Transverse colon (tissue), 4 donors: ENCODE results near the gene CALN1. TPM values are rescaled to one million over a fixed set of nuclear protein-coding genes. Genes with fewer than 3 reads are reported as not detected.

Source experiments
- DNase-seq: peaks from one replicate; pipeline ENCODE4 v3.0.0-alpha.2; 2019
- H3K27ac ChIP-seq, 4 donors: fragments of 200-600 bp; sonication (generic); 2 replicates each; pipeline ENCODE4 v1.5.1; 2016 to 2018; ENCODE audit warnings: inconsistent platforms in 4 of 4
- H3K27me3 ChIP-seq: fragments of 200-600 bp; sonication (generic); 2 replicates; pipeline ENCODE4 v1.5.1; 2017; ENCODE audit warnings: inconsistent platforms
- H3K36me3 ChIP-seq, 4 donors: fragments of 200-600 bp; sonication (generic); 2 replicates each; pipeline ENCODE4 v1.5.1; 2017 to 2019; ENCODE audit warnings: inconsistent platforms in 4 of 4
- H3K4me1 ChIP-seq, 4 donors: fragments of 200-600 bp; sonication (generic); 2 replicates each; pipeline ENCODE4 v1.5.1; 2017 to 2020; ENCODE audit warnings: inconsistent platforms in 4 of 4
- H3K4me3 ChIP-seq, 4 donors: fragments of 200-600 bp; sonication (generic); 1 replicate in 1 of 4; 2 replicates in 3 of 4; pipeline versions ENCODE4 v1.5.1 to v1.6.1; 2017 to 2019; ENCODE audit warnings: inconsistent platforms in 4 of 4
- H3K9me3 ChIP-seq, 2 donors: fragments of 200-600 bp; sonication (generic); 2 replicates each; pipeline ENCODE4 v1.5.1; 2017 to 2019; ENCODE audit warnings: inconsistent platforms in 2 of 2
- CTCF ChIP-seq, 5 experiments: fragments of 200-600 bp in 3 of 5; fragments of 450-650 bp in 2 of 5; sonication (generic) in 3 of 5; IDR thresholded peaks; 1 replicate in 2 of 5; 2 replicates in 3 of 5; pipeline ENCODE4 v1.5.1; 2016 to 2017; ENCODE audit warnings: antibody characterized with exemption in 5 of 5, inconsistent platforms in 3 of 5, mild to moderate bottlenecking in 2 of 5, moderate library complexity in 1 of 5
- EP300 ChIP-seq: sonication (generic); formaldehyde crosslinking; IDR thresholded peaks from one replicate; pipeline ENCODE4 v1.6.1; 2017; ENCODE audit warnings: antibody characterized with exemption, low read depth
- POLR2A ChIP-seq: fragments of 450-650 bp; IDR thresholded peaks from one replicate; pipeline ENCODE4 v1.6.1; 2016; ENCODE audit warnings: antibody characterized with exemption, mild to moderate bottlenecking, moderate library complexity
- POLR2AphosphoS5 ChIP-seq, 3 donors: sonication (generic); formaldehyde crosslinking; IDR thresholded peaks; one replicate each; pipeline ENCODE4 v1.6.1; 2016; ENCODE audit warnings: antibody characterized with exemption in 3 of 3
- WGBS, 2 donors: methylation state at CpG; one replicate each; pipeline ENCODE4 v1.1.5; 2018; ENCODE audit warnings: low coverage in 1 of 2; 5-methylcytosine and 5-hydroxymethylcytosine counted together
- in situ Hi-C, 4 donors: fragments of 200-750 bp; cut with MboI; loops; one replicate each; pipeline versions ENCODE4 v1.15.0 to v1.15.1; 2017; ENCODE audit warnings: low sequenced_read_pairs in 3 of 4, low pct_ligation_motif_present in 1 of 4, low pct_unique_long_range_greater_than_20kb in 1 of 4
- intact Hi-C: fragments of 100-400 bp; cut with DNase I; formaldehyde crosslinking; loops from one replicate; pipeline ENCODE4 v1.15.1; 2023; ENCODE audit warnings: low total_unique reads
- total RNA-seq, 4 donors: library from RNA; depleted of rRNA; stranded (reverse); fragments of >200 nt; gene quantifications; one replicate each; pipeline ENCODE4 v1.1.0, GENCODE V29; 2016

CALN1 gene
- total RNA-seq, 4 donors from 2014 or later: not detected

- Histone ChIP-seq H3K4me1 (no peaks in the 10 kb centered on the region), H3K27me3 (no peaks in the 10 kb centered on the region), H3K9me3 (no peaks in the 10 kb centered on the region), H3K4me3 (no peak overlapping the region), H3K27ac (no peak overlapping the region), H3K36me3 (no peaks in the 10 kb centered on the region)
- no peak for TF ChIP-seq CTCF (IDR thresholded peaks at IDR 0.05)
- in situ Hi-C loops: no loop called here
- intact Hi-C loops: no loop called here
- DNase-seq: no peak
- 53 to 72% methylated on average over 2 of the region's 2 CpGs for WGBS, 2 donors
These were observed 416.0 kb downstream of the CALN1 start for GRCh38 chr7:71996141-71996540.

GRCh38 chr7:71995111-71995510 is 417.0 kb downstream of the CALN1 start:
- H3K27ac ChIP-seq: no peak overlapping the region
- no peaks in the 10 kb centered on the region for H3K4me1 ChIP-seq
- H3K36me3 ChIP-seq: no peaks in the 10 kb centered on the region
- TF ChIP-seq EP300 (no peak), POLR2A (no peak), POLR2AphosphoS5 (IDR thresholded peaks at IDR 0.05) (no peak), CTCF (IDR thresholded peaks at IDR 0.05) (no peak)
- H3K4me3 ChIP-seq: no peak overlapping the region
- no peaks in the 10 kb centered on the region for H3K27me3 ChIP-seq
- in situ Hi-C loops: no loop called here
- no peaks in the 10 kb centered on the region for H3K9me3 ChIP-seq
- intact Hi-C loops: no loop called here
- WGBS, 2 donors: 75 to 81% methylated on average over 7 of the region's 7 CpGs
- no peak for DNase-seq

- in situ Hi-C loops: no loop called here
These were observed 420.6 kb downstream of the CALN1 start for GRCh38 chr7:71991586-71991985.

GRCh38 chr7:71990138-71990462 is 422.0 kb downstream of the CALN1 start:
- H3K27ac ChIP-seq: no peak overlapping the region
- no peak overlapping the region for H3K4me3 ChIP-seq
- no peaks in the 10 kb centered on the region for H3K4me1 ChIP-seq
- WGBS, 2 donors: 83% methylated on average over 7 of the region's 7 CpGs
- TF ChIP-seq CTCF (IDR thresholded peaks at IDR 0.05) (no peak), POLR2AphosphoS5 (IDR thresholded peaks at IDR 0.05) (no peak), POLR2A (no peak), EP300 (no peak)
- intact Hi-C loops (no loop called here), in situ Hi-C loops (no loop called here)
- no peak for DNase-seq
- no peaks in the 10 kb centered on the region for H3K36me3 ChIP-seq
- H3K9me3 ChIP-seq: no peaks in the 10 kb centered on the region
- H3K27me3 ChIP-seq: no peaks in the 10 kb centered on the region

More at GRCh38 chr7:71991586-71991985, 420.6 kb downstream of the CALN1 start:
- intact Hi-C loops: no loop called here
- no peaks in the 10 kb centered on the region for H3K9me3 ChIP-seq
- no peak overlapping the region for H3K4me3 ChIP-seq
- no peaks in the 10 kb centered on the region for H3K4me1 ChIP-seq
- no peaks in the 10 kb centered on the region for H3K36me3 ChIP-seq
- H3K27me3 ChIP-seq: no peaks in the 10 kb centered on the region
- no peak for DNase-seq
- H3K27ac ChIP-seq: no peak overlapping the region
- no peak for TF ChIP-seq CTCF (IDR thresholded peaks at IDR 0.05)
- no peak for TF ChIP-seq POLR2AphosphoS5 (IDR thresholded peaks at IDR 0.05)
- TF ChIP-seq EP300: no peak
- no peak for TF ChIP-seq POLR2A
